Keratinocyte (primary cell): Measurements from ENCODE around the gene TFAP2E. TPM values are rescaled to one million over a fixed set of nuclear protein-coding genes. Genes with fewer than 3 reads are reported as not detected.

ENCODE experiments used
- DNase-seq: peaks from one replicate; pipeline ENCODE4 v3.0.0-alpha.2; 2011; ENCODE audit warnings: low read depth, missing footprints, low spot score
- FAIRE-seq: peaks from 2 replicates; lab custom pipeline; 2011; peaks lifted over from hg19 to GRCh38; lab: Jason Lieb, UNC
- H2AFZ ChIP-seq: 2 replicates; pipeline ENCODE4 v1.6.0; 2012; ENCODE audit warnings: low read length, control low read depth, inconsistent platforms; ENCODE audit not compliant: control insufficient read depth
- H3K27ac ChIP-seq: 2 replicates; pipeline ENCODE4 v1.5.1; 2011; ENCODE audit warnings: low read length; ENCODE audit not compliant: control insufficient read depth, insufficient read depth
- H3K27me3 ChIP-seq: 3 replicates; pipeline ENCODE4 v1.6.0; 2011; ENCODE audit warnings: low read length; ENCODE audit not compliant: control insufficient read depth, insufficient read depth; ENCODE audit errors: extremely low read depth
- H3K36me3 ChIP-seq, 2 experiments: 2 replicates in 1 of 2; 3 replicates in 1 of 2; pipeline ENCODE4 v1.5.1; 2011; ENCODE audit warnings: low read length in 2 of 2, mild to moderate bottlenecking in 1 of 2; ENCODE audit not compliant: control insufficient read depth in 2 of 2, insufficient read depth in 2 of 2; ENCODE audit errors: extremely low read depth in 1 of 2
- H3K4me1 ChIP-seq: 3 replicates; pipeline ENCODE4 v1.5.1; 2011; ENCODE audit warnings: low read length; ENCODE audit not compliant: control insufficient read depth, insufficient read depth; ENCODE audit errors: extremely low read depth
- H3K4me2 ChIP-seq: 3 replicates; pipeline ENCODE4 v1.6.0; 2011; ENCODE audit warnings: low read depth, low read length; ENCODE audit not compliant: control insufficient read depth, insufficient read depth; ENCODE audit errors: extremely low read depth
- H3K4me3 ChIP-seq, 3 experiments: fragments of 200-600 bp in 1 of 3; sonication (generic) in 1 of 3; 2 replicates in 2 of 3; 3 replicates in 1 of 3; pipeline ENCODE4 v1.5.1; 2011 to 2016; ENCODE audit warnings: low read length in 3 of 3, mild to moderate bottlenecking in 3 of 3, control low read depth in 2 of 3, inconsistent platforms in 1 of 3, low read depth in 1 of 3, mixed read lengths in 1 of 3, mixed run types in 1 of 3, moderate library complexity in 1 of 3; ENCODE audit not compliant: control insufficient read depth in 2 of 3, insufficient read depth in 2 of 3; ENCODE audit errors: extremely low read depth in 1 of 3
- H3K79me2 ChIP-seq: 2 replicates; pipeline ENCODE4 v1.6.0; 2012; ENCODE audit warnings: low read length; ENCODE audit not compliant: control insufficient read depth, insufficient read depth
- H3K9ac ChIP-seq: 3 replicates; pipeline ENCODE4 v1.6.0; 2011; ENCODE audit warnings: low read length; ENCODE audit not compliant: control insufficient read depth, insufficient read depth; ENCODE audit errors: extremely low read depth
- H3K9me1 ChIP-seq: 3 replicates; pipeline ENCODE4 v1.6.0; 2011; ENCODE audit warnings: low read length; ENCODE audit not compliant: control insufficient read depth, insufficient read depth; ENCODE audit errors: extremely low read depth
- H3K9me3 ChIP-seq: 2 replicates; pipeline ENCODE4 v1.5.1; 2012; ENCODE audit warnings: low read depth, low read length; ENCODE audit not compliant: control insufficient read depth
- H4K20me1 ChIP-seq: 3 replicates; pipeline ENCODE4 v1.6.0; 2011; ENCODE audit warnings: low read length; ENCODE audit not compliant: control insufficient read depth, insufficient read depth; ENCODE audit errors: extremely low read depth
- CTCF ChIP-seq, 3 experiments: IDR thresholded peaks in 1 of 3; conservative IDR thresholded peaks in 1 of 3; optimal IDR thresholded peaks in 1 of 3; 2 replicates in 2 of 3; 3 replicates in 1 of 3; pipeline versions ENCODE3 to v1.5.1; 2011; ENCODE audit warnings: low read length in 3 of 3, mild to moderate bottlenecking in 3 of 3, moderate library complexity in 2 of 3, control low read depth in 1 of 3, inconsistent platforms in 1 of 3; ENCODE audit not compliant: insufficient read depth in 2 of 3; ENCODE audit errors: extremely low read depth in 1 of 3
- EZH2 ChIP-seq: IDR thresholded peaks from one replicate; pipeline ENCODE4 v1.6.1; 2012; ENCODE audit warnings: inconsistent platforms, mild to moderate bottlenecking, low read length, moderate library complexity
- dilution Hi-C: fragments of 300-500 bp; cut with MboI; formaldehyde crosslinking; loops from one replicate; pipeline ENCODE4 v1.7.0; 2020; ENCODE audit warnings: low sequenced_read_pairs; ENCODE audit not compliant: extremely low pct_ligation_motif_present
- polyA plus RNA-seq, 5 experiments: library from polyadenylated mRNA; depleted of rRNA in 3 of 5; stranded (reverse) in 3 of 5; stranded (forward) in 1 of 5; unstranded in 1 of 5; fragments of >200 nt; gene quantifications; 1 replicate in 1 of 5; 2 replicates in 3 of 5; 3 replicates in 1 of 5; pipeline versions ENCODE4 v1.2.1 to v1.2.3, GENCODE V29; 2011 to 2012; ENCODE audit warnings: missing spikeins in 2 of 5, low read depth in 1 of 5, low replicate concordance in 1 of 5

The TFAP2E gene
- polyA plus RNA-seq, 1 donor (not counting 4 experiments of a cell fraction or from before 2014, with no cell fraction given): 0.26 TPM

DNA sequence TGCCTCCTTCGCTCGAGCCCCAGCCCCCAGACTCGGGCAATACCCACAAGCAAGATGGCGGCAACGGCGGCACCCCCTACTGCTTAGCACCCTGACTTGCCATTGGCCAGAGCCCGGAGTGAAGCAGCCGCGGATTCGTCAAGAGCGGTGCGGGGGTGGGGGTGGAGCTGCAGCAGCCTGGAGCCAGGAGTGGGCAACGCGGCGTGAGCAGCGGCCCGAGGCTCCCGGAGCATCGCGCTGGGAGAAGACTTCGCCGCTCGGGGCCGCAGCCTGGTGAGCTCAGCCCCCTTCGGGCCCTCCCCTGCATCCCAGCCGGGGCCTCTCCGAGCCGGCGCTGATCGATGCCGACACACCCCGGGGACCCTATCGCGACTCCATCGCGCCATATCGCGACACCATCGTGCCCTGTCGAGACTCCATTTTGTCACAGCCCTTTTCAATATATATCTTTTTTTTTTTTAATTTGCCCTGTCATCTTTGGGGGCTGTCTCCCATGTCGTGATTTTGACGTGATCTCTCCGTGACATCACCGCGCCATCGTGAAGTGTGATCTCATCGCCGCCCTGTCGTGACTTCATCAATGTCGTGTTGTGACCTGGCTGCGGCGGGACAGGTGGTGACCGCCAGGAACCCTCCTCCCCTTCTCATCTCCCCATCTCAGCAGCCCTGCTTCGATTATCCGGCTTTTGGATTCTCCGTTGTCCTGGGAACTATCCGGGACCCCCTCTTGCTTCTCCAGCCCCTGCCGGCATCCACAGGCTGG, 15.3 kb upstream of the TFAP2E start, which contains the start of gene NCDN:
TSS of gene NCDN (plus strand) at position 189 of the 763 bp plus-strand sequence. CDS start at position 581, 392 bp downstream.
- peak within 1 kb of the TSS; percentile 96 for H2AFZ ChIP-seq
- no peaks in the 10 kb centered on the region for H3K9me3 ChIP-seq
- DNase-seq: peak; percentile 76
- H3K4me3 ChIP-seq: peak within 1 kb of the TSS; percentile 81 to 90 (median 87)
- peak within 1 kb of the TSS; percentile 88 for H3K9ac ChIP-seq
- peaks cover 2% of the 10 kb centered on the region for H3K9me1 ChIP-seq
- H3K4me1 ChIP-seq: peaks cover 54% of the 10 kb centered on the region
- peaks cover 11% of the 10 kb centered on the region for H4K20me1 ChIP-seq
- H3K27me3 ChIP-seq: no peaks in the 10 kb centered on the region
- H3K4me2 ChIP-seq: peak within 1 kb of the TSS; percentile 97
- peak; percentile 86 for FAIRE-seq
- TF ChIP-seq CTCF (optimal IDR thresholded peaks at IDR 0.05 in 1 of 3, IDR thresholded peaks at IDR 0.05 in 1 of 3, conservative IDR thresholded peaks at IDR 0.05 in 1 of 3; ENCODE audit: extremely low read depth in 1 of 3, insufficient read depth in 2 of 3, low read length in 3 of 3): no peak
- TF ChIP-seq EZH2: no peak
- peak within 1 kb of the TSS; percentile 85 for H3K27ac ChIP-seq
- H3K79me2 ChIP-seq: peaks cover 6% of the 10 kb centered on the region
- peaks cover 10 to 22% of the 10 kb centered on the region in 2 experiments for H3K36me3 ChIP-seq
- dilution Hi-C loops: no loop called here

- Histone ChIP-seq H3K36me3 (peaks cover 10 to 19% of the 10 kb centered on the region in 2 experiments), H3K4me3 (peak overlapping the region; percentile 81 to 90 (median 87)), H3K9ac (peak overlapping the region; percentile 88), H3K9me3 (no peaks in the 10 kb centered on the region), H3K79me2 (peaks cover 6% of the 10 kb centered on the region), H3K27ac (no peak overlapping the region), H2AFZ (no peak overlapping the region), H4K20me1 (peaks cover 11% of the 10 kb centered on the region), H3K4me2 (peak overlapping the region; percentile 97), H3K27me3 (no peaks in the 10 kb centered on the region), H3K4me1 (peaks cover 54% of the 10 kb centered on the region), H3K9me1 (peaks cover 2% of the 10 kb centered on the region)
- DNase-seq (no peak), FAIRE-seq (no peak)
- no peak for TF ChIP-seq EZH2
- peak in 1 of 3 experiments; percentile 10 for TF ChIP-seq CTCF (optimal IDR thresholded peaks at IDR 0.05 in 1 of 3, IDR thresholded peaks at IDR 0.05 in 1 of 3, conservative IDR thresholded peaks at IDR 0.05 in 1 of 3; ENCODE audit: extremely low read depth in 1 of 3, insufficient read depth in 2 of 3, low read length in 3 of 3)
- dilution Hi-C loops: no loop called here
Observed at GRCh38 chr1:35558374-35559316, 14.5 kb upstream of the TFAP2E start.
